Activated CD4-positive, alpha-beta T cell treated with anti-CD3 and anti-CD28 coated beads for 36 hours (primary cell): ENCODE measurements around the gene P2RY2. TPM values are rescaled to one million over a fixed set of nuclear protein-coding genes. Genes with fewer than 3 reads are reported as not detected.

Experiments
- ATAC-seq: fragments of 200-7000 bp; cut with Tn5 transposase; one replicate; pipeline ENCODE4 v1.10.0; 2021; ENCODE audit warnings: mild to moderate bottlenecking, moderate library complexity
- CTCF ChIA-PET: fragments of 350-600 bp; sonication (Branson Sonifier 250); formaldehyde crosslinking; loops from one replicate; lab custom pipeline; 2021; ENCODE audit warnings: antibody characterized with exemption; lab: Charles Lee
- POLR2A ChIA-PET: fragments of 350-600 bp; sonication (Branson Sonifier 250); formaldehyde crosslinking; loops from one replicate; lab custom pipeline; 2021; ENCODE audit warnings: antibody characterized with exemption, inconsistent platforms; lab: Charles Lee
- DNase-seq: peaks from one replicate; pipeline ENCODE4 v3.0.0-alpha.2; 2020
- H3K27ac Mint-ChIP-seq: one replicate; pipeline ENCODE4 v1.8.0; 2021; ENCODE audit warnings: mixed read lengths
- H3K27me3 Mint-ChIP-seq: one replicate; pipeline ENCODE4 v1.8.0; 2021; ENCODE audit warnings: mixed read lengths
- H3K36me3 Mint-ChIP-seq: one replicate; pipeline ENCODE4 v1.8.0; 2021; ENCODE audit warnings: low read depth, mixed read lengths
- H3K4me1 Mint-ChIP-seq: one replicate; pipeline ENCODE4 v1.8.0; 2021; ENCODE audit warnings: mixed read lengths
- H3K4me3 Mint-ChIP-seq: one replicate; pipeline ENCODE4 v1.8.0; 2021; ENCODE audit warnings: mild to moderate bottlenecking, moderate library complexity, mixed read lengths
- H3K9me3 Mint-ChIP-seq: one replicate; pipeline ENCODE4 v1.8.0; 2021; ENCODE audit warnings: low read depth, mixed read lengths
- intact Hi-C, 2 experiments: fragments of 100-400 bp; cut with DNase I in 1 of 2; cut with micrococcal nuclease in 1 of 2; formaldehyde crosslinking; loops; one replicate each; pipeline versions ENCODE4 v1.14.2 to v1.15.1; 2022 to 2024; cut with DNase I, micrococcal nuclease
- total RNA-seq, 2 experiments: library from RNA; stranded (reverse); gene quantifications; one replicate each; pipeline ENCODE4 v1.2.3, GENCODE V29; 2021

P2RY2 gene
- total RNA-seq, 2 experiments from 2014 or later, result not detected

DNA sequence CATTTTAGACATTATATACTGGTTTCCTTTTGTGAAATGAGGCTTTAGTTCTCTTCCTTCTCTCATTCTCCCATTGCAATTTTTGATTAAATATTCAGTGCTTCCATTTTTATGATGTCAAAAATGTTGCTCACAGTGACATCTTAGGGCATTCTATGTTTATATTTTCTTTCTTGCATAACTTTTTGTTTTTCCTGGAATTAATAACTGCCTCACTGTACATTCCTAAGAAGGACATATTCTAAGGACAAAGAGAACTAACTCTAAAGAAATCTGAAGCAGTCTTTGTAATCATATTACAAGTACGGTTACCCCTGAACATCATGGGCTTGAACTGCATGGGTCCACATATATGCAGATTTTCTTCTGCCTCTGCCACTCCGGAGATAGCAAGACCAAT lies 28.2 kb downstream of the P2RY2 start:
- POLR2A ChIA-PET, result interaction anchor here (0.7 kb wide), 1 partner anchor 486 kb away, joined by 3 read pairs; no protein-coding TSS in a partner anchor
- Mint-ChIP-seq H3K4me3 (no peak overlapping the region), H3K4me1 (peaks cover 2% of the 10 kb centered on the region), H3K36me3 (no peaks in the 10 kb centered on the region), H3K27me3 (no peaks in the 10 kb centered on the region), H3K9me3 (no peaks in the 10 kb centered on the region), H3K27ac (no peak overlapping the region)
- DNase-seq (no peak), ATAC-seq (no peak)
- CTCF ChIA-PET, result interaction anchor here (0.6 to 2.6 kb wide), 3 partner anchors 39 to 414 kb away, joined by 3 to 8 read pairs (median 3); no protein-coding TSS in a partner anchor
- intact Hi-C loops, result loop anchor here in 1 of 2 experiments (10.0 kb wide), 1 partner anchor 522 kb away; no protein-coding TSS in a partner anchor

DNA sequence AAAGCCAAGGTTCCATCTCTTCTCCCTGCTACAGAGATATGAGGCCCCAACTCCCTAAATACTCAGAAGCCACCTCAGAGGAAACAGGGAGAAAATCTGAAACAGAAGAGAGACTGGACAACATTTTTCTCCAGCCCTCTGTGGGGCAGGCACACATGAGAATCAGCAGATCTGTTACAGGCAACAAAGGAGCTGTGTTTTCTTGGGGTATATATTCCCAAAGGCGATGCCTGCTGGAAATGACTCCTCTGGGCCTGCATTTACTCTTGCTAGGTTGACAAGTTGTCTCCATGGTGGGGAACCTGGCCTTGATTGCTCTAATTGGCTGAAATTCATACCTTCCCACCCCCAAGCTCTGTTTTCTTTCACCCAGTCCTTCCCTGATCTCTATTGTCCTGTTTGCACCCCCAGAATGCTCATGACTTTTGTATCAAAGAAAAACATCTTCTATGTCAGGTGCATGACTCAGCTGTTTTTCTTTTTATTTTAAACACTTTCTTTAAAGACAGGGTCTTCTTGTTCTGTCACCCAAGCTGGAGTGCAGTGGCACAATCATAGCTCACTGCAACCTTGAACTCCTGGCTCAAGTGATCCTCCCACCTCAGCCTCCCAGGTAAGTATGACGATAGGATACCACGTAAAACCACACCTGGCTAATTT lies 30.6 kb downstream of the P2RY2 start:
- intact Hi-C loops, result loop anchor here in 1 of 2 experiments (10.0 kb wide), 1 partner anchor 524 kb away; no protein-coding TSS in a partner anchor
- Mint-ChIP-seq H3K27me3 (no peaks in the 10 kb centered on the region), H3K4me3 (no peak overlapping the region), H3K9me3 (no peaks in the 10 kb centered on the region), H3K27ac (no peak overlapping the region), H3K36me3 (no peaks in the 10 kb centered on the region), H3K4me1 (no peaks in the 10 kb centered on the region)
- CTCF ChIA-PET, result interaction anchor here (0.8 kb wide), 1 partner anchor 62 kb away, joined by 5 read pairs; no protein-coding TSS in a partner anchor
- ATAC-seq (no peak), DNase-seq (no peak)
- POLR2A ChIA-PET, result no interaction called here

DNA sequence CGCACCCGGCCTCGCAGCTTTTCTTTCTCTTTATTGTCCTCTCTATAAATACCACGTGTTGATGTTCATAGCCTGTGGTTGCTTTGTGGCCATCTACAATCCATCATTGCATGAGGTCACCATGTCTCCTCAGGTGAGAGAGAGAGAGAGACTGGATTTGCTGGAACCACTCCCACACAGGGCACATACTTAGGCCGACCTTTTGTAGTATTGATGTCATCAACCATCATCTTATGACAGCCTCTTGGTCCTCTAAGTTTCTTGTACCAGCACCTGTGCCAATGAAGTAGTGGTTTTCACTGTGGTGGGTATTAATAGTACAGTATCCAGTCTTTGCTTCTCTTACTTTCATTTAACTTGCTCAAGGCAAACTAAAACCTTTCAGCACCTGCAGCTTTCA lies 31.2 kb downstream of the P2RY2 start:
- CTCF ChIA-PET, result interaction anchor here (0.8 kb wide), 1 partner anchor 63 kb away, joined by 5 read pairs; no protein-coding TSS in a partner anchor
- H3K36me3 Mint-ChIP-seq, result no peaks in the 10 kb centered on the region
- no peaks in the 10 kb centered on the region for H3K27me3 Mint-ChIP-seq
- ATAC-seq (peak; percentile 54), DNase-seq (peak; percentile 18)
- intact Hi-C loops, result loop anchor here in 1 of 2 experiments (10.0 kb wide), 1 partner anchor 525 kb away; no protein-coding TSS in a partner anchor
- H3K4me1 Mint-ChIP-seq, result no peaks in the 10 kb centered on the region
- no peaks in the 10 kb centered on the region for H3K9me3 Mint-ChIP-seq
- POLR2A ChIA-PET, result no interaction called here
- H3K4me3 Mint-ChIP-seq, result no peak overlapping the region
- H3K27ac Mint-ChIP-seq, result no peak overlapping the region

DNA sequence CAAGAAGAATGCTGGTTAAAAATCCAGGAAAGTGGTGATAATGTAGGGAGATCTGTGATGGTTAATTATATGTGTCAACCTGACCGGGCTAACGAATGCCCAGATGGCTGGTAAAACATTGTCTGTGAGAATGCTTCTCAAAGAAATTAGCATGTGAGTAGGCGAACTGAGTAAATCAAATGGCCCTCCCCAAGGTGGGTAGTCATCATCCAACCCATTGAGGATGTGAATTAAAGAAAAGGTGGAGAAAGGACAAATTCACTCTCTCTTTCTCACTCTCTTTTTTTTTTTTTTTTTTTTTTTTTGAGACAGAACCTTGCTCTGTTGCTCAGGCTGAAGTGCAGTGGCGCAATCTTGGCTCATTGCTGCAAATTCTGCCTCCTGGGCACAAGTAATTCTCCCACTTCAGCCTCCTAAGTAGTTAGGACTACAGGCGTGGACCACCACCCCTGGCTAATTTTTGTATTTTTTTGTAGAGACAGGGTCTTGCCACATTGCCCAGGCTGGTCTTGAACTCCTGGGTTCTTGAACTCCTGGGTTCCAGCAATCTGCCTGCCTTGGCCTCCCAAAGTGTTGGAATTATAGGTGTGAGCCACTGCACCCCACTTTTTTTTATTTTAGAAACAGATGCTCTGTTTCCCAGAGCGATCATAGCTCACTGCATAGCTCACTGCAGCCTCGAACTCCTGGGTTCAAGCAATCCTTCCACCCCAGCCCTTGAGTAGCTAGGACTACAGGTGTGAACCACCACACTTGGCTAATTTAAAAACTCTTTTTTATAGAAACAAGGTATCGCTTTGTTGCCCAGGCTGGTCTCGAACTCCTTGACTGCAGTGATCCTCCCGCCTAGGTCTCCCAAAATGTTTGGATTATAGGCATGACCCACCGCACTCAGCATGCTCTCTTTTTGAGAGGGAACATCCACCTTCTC lies 32.0 kb downstream of the P2RY2 start:
- ChIA-PET CTCF (no interaction called here), POLR2A (interaction anchor here (0.6 kb wide), 1 partner anchor 432 kb away, joined by 3 read pairs; no protein-coding TSS in a partner anchor)
- Mint-ChIP-seq H3K36me3 (no peaks in the 10 kb centered on the region), H3K27ac (no peak overlapping the region), H3K4me1 (no peaks in the 10 kb centered on the region), H3K4me3 (no peak overlapping the region), H3K27me3 (no peaks in the 10 kb centered on the region), H3K9me3 (no peaks in the 10 kb centered on the region)
- peak; percentile 37 for ATAC-seq
- peak; percentile 26 for DNase-seq
- intact Hi-C loops, result loop anchor here in 1 of 2 experiments (10.0 kb wide), 1 partner anchor 525 kb away; no protein-coding TSS in a partner anchor

DNA sequence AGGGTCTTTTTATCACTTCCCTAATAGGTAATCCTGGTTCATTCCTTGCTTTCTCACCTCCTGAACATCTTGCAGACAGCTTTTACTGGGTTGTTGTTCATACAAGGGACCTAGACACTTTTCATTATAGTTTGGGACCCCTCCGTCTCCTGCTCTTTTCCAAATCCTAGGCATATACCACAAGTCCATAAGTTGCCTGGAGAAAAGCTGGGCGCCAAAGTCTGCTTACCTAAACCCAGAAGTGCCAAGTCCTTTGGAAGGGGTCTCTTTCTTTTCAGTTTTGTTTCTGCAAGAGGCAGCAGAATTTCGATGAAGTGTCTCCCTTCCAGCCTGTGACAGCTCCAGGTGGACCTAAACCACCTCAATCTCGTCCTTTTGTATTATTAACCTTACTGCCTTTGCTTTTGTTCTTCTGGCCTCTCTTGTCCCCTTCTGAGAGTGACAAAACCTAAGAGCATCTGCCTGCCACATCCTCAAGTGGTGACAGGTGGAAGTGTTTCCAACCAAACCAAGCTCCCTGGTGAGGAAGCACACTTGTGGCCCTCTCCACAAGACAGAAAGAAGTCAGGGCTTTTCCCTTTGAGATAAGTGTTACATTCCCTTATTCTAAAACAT lies 34.6 kb downstream of the P2RY2 start:
- ATAC-seq (peak; percentile 71), DNase-seq (peak; percentile 45)
- Mint-ChIP-seq H3K27ac (no peak overlapping the region), H3K36me3 (no peaks in the 10 kb centered on the region), H3K27me3 (no peaks in the 10 kb centered on the region), H3K9me3 (no peaks in the 10 kb centered on the region), H3K4me1 (no peaks in the 10 kb centered on the region), H3K4me3 (no peak overlapping the region)
- intact Hi-C loops, result no loop called here
- POLR2A ChIA-PET, result no interaction called here
- CTCF ChIA-PET, result interaction anchor here (0.5 to 1.5 kb wide), 3 partner anchors 12 to 54 kb away, joined by 3 to 4 read pairs (median 3); no protein-coding TSS in a partner anchor

DNA sequence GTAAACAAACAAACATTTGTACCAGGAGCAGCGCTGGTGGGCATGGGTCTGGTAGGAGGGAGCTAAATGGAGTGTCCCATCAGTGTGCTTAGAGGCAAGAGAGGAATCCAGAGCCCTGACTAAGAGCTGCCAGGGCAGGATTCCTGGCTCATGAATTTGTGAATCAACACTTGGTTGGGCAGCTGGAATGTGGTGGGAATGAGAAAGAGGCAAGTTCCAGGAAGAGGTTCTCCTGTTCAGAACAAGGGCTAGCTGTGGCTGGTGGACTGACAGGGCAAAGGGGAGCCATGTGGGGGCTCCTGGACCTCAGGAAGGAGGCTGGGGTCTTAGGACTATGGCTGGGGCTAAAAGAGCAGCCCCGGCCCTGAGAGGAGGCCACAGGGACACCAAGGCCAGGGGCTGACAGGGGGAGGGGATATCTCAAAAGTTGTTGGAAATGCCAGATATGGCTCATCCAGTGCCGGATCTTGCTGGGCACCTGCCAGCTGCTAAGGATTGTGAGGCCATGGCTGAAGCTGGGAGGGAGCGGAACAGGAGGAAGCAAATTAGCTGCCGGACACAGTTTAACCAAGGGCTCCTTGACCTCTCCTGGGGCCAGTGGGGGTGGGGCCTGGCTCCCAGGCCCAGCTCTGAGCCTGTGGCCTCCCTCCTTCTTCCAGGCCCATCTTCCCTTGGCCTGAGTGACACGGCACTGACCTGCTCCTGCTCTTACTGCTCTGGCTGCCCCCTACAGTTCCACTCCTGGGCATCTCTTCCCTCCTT lies 39.4 kb downstream of the P2RY2 start:
- no peaks in the 10 kb centered on the region for H3K9me3 Mint-ChIP-seq
- intact Hi-C loops, result no loop called here
- H3K36me3 Mint-ChIP-seq, result no peaks in the 10 kb centered on the region
- H3K27me3 Mint-ChIP-seq, result peaks cover 4% of the 10 kb centered on the region
- H3K27ac Mint-ChIP-seq, result no peak overlapping the region
- ChIA-PET POLR2A (no interaction called here), CTCF (interaction anchor here (1.2 to 1.6 kb wide), 2 partner anchors 7 to 136 kb away, joined by 3 to 4 read pairs; no protein-coding TSS in a partner anchor)
- DNase-seq (no peak), ATAC-seq (no peak)
- H3K4me3 Mint-ChIP-seq, result no peak overlapping the region
- no peaks in the 10 kb centered on the region for H3K4me1 Mint-ChIP-seq

DNA sequence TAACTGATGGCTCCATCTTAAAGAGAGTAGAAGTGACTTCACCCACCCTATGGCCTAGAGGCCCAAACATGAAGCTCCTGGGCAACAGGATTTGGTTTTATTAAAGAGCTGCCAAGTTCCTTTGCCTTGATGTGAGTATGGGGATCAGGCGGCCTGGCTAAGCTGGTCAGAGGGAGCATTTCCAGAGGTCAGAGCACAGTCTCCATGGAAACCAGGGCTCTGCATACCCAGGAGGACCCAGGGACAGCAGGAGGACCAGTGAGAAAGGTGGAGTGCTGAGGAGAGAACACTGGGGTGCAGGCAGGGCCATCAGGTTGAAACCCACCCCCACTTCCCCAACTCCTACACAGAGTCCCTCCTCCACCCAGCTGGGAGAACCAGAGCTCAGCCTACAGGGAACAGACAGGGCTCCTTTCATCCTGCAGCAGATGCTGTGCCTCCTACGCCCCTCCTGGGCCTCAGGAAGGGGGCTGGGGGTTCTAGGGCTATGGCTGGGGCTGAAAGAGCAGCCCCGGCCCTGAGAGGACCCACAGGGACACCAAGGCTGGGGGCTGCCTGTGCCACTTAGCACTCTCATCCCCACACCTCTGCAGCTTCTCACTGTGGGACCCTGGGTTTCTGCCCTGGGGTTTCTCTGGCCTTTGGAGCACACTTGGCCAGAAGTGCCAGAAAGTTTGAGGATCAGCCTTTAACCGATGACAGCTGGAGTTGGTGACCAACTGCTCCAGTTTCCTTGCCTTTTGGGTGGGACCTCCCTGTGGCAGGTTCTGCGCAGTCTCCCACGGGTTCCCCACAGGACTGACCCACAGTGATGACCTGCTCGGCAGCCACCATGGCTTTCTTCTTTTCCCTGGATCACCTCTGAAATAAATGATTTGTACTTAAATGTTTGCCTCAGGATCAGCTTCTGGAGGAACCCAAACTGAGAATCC lies 40.3 kb downstream of the P2RY2 start:
- no peak overlapping the region for H3K27ac Mint-ChIP-seq
- ATAC-seq, result no peak
- POLR2A ChIA-PET, result no interaction called here
- no peak overlapping the region for H3K4me3 Mint-ChIP-seq
- no peaks in the 10 kb centered on the region for H3K36me3 Mint-ChIP-seq
- CTCF ChIA-PET, result interaction anchor here (0.6 to 1.3 kb wide), 3 partner anchors 45 to 613 kb away, joined by 3 to 5 read pairs (median 3); no protein-coding TSS in a partner anchor
- H3K27me3 Mint-ChIP-seq, result peaks cover 11% of the 10 kb centered on the region
- intact Hi-C loops, result no loop called here
- no peak for DNase-seq
- H3K4me1 Mint-ChIP-seq, result no peaks in the 10 kb centered on the region
- no peaks in the 10 kb centered on the region for H3K9me3 Mint-ChIP-seq

DNA sequence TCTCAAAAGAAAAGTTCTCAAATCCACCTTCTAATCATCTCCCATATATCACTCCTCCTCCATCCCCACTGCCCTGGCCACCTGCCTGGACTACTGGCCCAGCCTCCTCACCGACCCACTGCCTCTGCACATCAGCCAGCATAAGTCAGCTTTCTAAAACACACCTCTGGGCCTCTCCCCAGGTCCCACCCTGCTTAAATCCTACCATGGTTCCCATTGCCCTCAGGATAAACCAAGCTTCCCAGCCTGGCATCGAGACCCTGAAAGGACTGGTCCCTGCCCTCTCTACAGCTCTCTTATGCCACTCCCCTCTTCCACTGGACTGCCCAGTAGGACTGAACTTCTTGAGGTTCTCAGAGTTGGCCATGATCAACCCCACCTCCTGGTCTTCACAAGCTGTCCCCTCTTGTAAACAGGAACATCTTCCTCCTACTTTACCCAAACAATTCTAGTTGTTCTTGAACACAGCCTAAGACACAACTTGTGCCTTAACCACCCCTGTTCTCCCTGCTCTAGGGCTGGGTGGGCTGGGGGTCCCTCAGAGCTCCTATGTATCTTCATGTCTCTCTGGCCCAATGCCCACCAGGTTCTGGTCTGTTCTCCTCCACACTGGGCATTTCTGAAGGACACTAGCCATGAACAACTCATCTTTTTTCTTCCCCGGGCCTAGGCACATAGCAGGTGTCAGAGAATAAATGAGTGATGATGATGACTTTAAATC lies 41.5 kb downstream of the P2RY2 start:
- Mint-ChIP-seq H3K27me3 (peaks cover 19% of the 10 kb centered on the region), H3K4me3 (no peak overlapping the region), H3K27ac (no peak overlapping the region), H3K4me1 (no peaks in the 10 kb centered on the region), H3K36me3 (no peaks in the 10 kb centered on the region), H3K9me3 (no peaks in the 10 kb centered on the region)
- intact Hi-C loops, result no loop called here
- POLR2A ChIA-PET, result no interaction called here
- ATAC-seq (no peak), DNase-seq (no peak)
- CTCF ChIA-PET, result interaction anchor here (0.5 to 1.3 kb wide), 4 partner anchors 43 to 92 kb away, joined by 3 to 4 read pairs (median 3); no protein-coding TSS in a partner anchor

DNA sequence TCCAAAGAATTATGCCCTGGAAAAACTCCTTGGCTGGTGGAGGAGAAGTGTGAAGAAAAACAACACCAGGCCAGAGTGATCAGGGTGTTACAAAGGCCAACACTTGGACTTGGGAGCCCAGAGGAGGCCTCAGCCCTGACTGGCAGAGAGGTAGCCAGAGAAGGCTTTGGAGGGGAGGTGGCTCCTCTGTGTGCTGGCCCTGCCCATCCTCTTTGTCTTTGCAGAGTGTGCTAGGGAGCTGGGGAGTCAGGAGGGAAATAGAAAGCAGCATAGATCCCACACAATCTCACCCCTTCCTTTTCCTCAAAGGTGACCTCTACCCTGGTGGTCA lies 42.0 kb downstream of the P2RY2 start:
- H3K4me3 Mint-ChIP-seq, result no peak overlapping the region
- no peaks in the 10 kb centered on the region for H3K9me3 Mint-ChIP-seq
- intact Hi-C loops, result no loop called here
- H3K27ac Mint-ChIP-seq, result no peak overlapping the region
- CTCF ChIA-PET, result interaction anchor here (0.5 to 0.9 kb wide), 2 partner anchors 76 to 91 kb away, joined by 3 to 4 read pairs; no protein-coding TSS in a partner anchor
- no peak for DNase-seq
- POLR2A ChIA-PET, result no interaction called here
- H3K4me1 Mint-ChIP-seq, result no peaks in the 10 kb centered on the region
- ATAC-seq, result no peak
- H3K36me3 Mint-ChIP-seq, result no peaks in the 10 kb centered on the region
- peaks cover 23% of the 10 kb centered on the region for H3K27me3 Mint-ChIP-seq
